Transverse colon (tissue), 4 donors: ENCODE results near the gene ACCS. TPM values are rescaled to one million over a fixed set of nuclear protein-coding genes. Genes with fewer than 3 reads are reported as not detected.

Source experiments
- DNase-seq: peaks from one replicate; pipeline ENCODE4 v3.0.0-alpha.2; 2019
- H3K27ac ChIP-seq, 4 donors: fragments of 200-600 bp; sonication (generic); 2 replicates each; pipeline ENCODE4 v1.5.1; 2016 to 2018; ENCODE audit warnings: inconsistent platforms in 4 of 4
- H3K27me3 ChIP-seq: fragments of 200-600 bp; sonication (generic); 2 replicates; pipeline ENCODE4 v1.5.1; 2017; ENCODE audit warnings: inconsistent platforms
- H3K36me3 ChIP-seq, 4 donors: fragments of 200-600 bp; sonication (generic); 2 replicates each; pipeline ENCODE4 v1.5.1; 2017 to 2019; ENCODE audit warnings: inconsistent platforms in 4 of 4
- H3K4me1 ChIP-seq, 4 donors: fragments of 200-600 bp; sonication (generic); 2 replicates each; pipeline ENCODE4 v1.5.1; 2017 to 2020; ENCODE audit warnings: inconsistent platforms in 4 of 4
- H3K4me3 ChIP-seq, 4 donors: fragments of 200-600 bp; sonication (generic); 1 replicate in 1 of 4; 2 replicates in 3 of 4; pipeline versions ENCODE4 v1.5.1 to v1.6.1; 2017 to 2019; ENCODE audit warnings: inconsistent platforms in 4 of 4
- H3K9me3 ChIP-seq, 2 donors: fragments of 200-600 bp; sonication (generic); 2 replicates each; pipeline ENCODE4 v1.5.1; 2017 to 2019; ENCODE audit warnings: inconsistent platforms in 2 of 2
- EP300 ChIP-seq: sonication (generic); formaldehyde crosslinking; IDR thresholded peaks from one replicate; pipeline ENCODE4 v1.6.1; 2017; ENCODE audit warnings: antibody characterized with exemption, low read depth
- POLR2A ChIP-seq: fragments of 450-650 bp; IDR thresholded peaks from one replicate; pipeline ENCODE4 v1.6.1; 2016; ENCODE audit warnings: antibody characterized with exemption, mild to moderate bottlenecking, moderate library complexity
- POLR2AphosphoS5 ChIP-seq, 3 donors: sonication (generic); formaldehyde crosslinking; IDR thresholded peaks; one replicate each; pipeline ENCODE4 v1.6.1; 2016; ENCODE audit warnings: antibody characterized with exemption in 3 of 3
- WGBS, 2 donors: methylation state at CpG; one replicate each; pipeline ENCODE4 v1.1.5; 2018; ENCODE audit warnings: low coverage in 1 of 2; 5-methylcytosine and 5-hydroxymethylcytosine counted together
- in situ Hi-C, 4 donors: fragments of 200-750 bp; cut with MboI; loops; one replicate each; pipeline versions ENCODE4 v1.15.0 to v1.15.1; 2017; ENCODE audit warnings: low sequenced_read_pairs in 3 of 4, low pct_ligation_motif_present in 1 of 4, low pct_unique_long_range_greater_than_20kb in 1 of 4
- intact Hi-C: fragments of 100-400 bp; cut with DNase I; formaldehyde crosslinking; loops from one replicate; pipeline ENCODE4 v1.15.1; 2023; ENCODE audit warnings: low total_unique reads
- total RNA-seq, 4 donors: library from RNA; depleted of rRNA; stranded (reverse); fragments of >200 nt; gene quantifications; one replicate each; pipeline ENCODE4 v1.1.0, GENCODE V29; 2016
- TF ChIP-seq, protein P1 (sequence below), 5 experiments: fragments of 200-600 bp in 3 of 5; fragments of 450-650 bp in 2 of 5; sonication (generic) in 3 of 5; IDR thresholded peaks; 1 replicate in 2 of 5; 2 replicates in 3 of 5; pipeline ENCODE4 v1.5.1; 2016 to 2017; ENCODE audit warnings: antibody characterized with exemption in 5 of 5, inconsistent platforms in 3 of 5, mild to moderate bottlenecking in 2 of 5, moderate library complexity in 1 of 5

Gene ACCS
- total RNA-seq, 4 donors from 2014 or later: 17.6 to 88.3 (median 29.5) TPM

DNA sequence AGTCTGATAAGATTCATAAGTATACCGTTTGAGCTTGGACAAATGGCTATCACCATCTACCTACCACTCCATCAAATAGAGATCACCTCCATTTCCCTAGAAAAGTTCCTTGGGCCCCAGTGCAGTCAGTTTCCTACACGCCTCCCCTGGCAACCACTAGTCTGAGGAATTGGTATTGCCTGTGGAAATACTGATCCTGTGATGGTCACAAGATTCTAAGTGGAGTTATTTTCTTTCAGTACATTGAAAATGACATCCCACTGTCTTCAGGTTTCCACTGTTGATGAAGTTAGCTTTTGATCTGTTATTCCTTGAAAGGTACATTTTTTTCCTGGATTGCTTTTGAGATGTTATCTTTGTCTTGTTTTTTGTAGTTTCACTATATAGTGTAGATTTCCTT lies 22.9 kb upstream of the ACCS start:
- in situ Hi-C loops: loop anchor here in 2 of 4 donors (10.0 kb wide), 1 partner anchor 158 kb away; the partner anchor contains the start of gene ALKBH3 (in 2 of the 2)
- Histone ChIP-seq H3K27ac (no peak overlapping the region), H3K4me1 (no peaks in the 10 kb centered on the region), H3K27me3 (no peaks in the 10 kb centered on the region), H3K36me3 (no peaks in the 10 kb centered on the region), H3K9me3 (no peaks in the 10 kb centered on the region), H3K4me3 (no peak overlapping the region)
- no peak for DNase-seq
- intact Hi-C loops: no loop called here
- TF ChIP-seq, protein P1, sequence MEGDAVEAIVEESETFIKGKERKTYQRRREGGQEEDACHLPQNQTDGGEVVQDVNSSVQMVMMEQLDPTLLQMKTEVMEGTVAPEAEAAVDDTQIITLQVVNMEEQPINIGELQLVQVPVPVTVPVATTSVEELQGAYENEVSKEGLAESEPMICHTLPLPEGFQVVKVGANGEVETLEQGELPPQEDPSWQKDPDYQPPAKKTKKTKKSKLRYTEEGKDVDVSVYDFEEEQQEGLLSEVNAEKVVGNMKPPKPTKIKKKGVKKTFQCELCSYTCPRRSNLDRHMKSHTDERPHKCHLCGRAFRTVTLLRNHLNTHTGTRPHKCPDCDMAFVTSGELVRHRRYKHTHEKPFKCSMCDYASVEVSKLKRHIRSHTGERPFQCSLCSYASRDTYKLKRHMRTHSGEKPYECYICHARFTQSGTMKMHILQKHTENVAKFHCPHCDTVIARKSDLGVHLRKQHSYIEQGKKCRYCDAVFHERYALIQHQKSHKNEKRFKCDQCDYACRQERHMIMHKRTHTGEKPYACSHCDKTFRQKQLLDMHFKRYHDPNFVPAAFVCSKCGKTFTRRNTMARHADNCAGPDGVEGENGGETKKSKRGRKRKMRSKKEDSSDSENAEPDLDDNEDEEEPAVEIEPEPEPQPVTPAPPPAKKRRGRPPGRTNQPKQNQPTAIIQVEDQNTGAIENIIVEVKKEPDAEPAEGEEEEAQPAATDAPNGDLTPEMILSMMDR (IDR thresholded peaks at IDR 0.05): no peak
- no peak for TF ChIP-seq EP300
- WGBS, 2 donors: 79 to 83% methylated on average over 1 to 2 of the region's 2 CpGs

DNA sequence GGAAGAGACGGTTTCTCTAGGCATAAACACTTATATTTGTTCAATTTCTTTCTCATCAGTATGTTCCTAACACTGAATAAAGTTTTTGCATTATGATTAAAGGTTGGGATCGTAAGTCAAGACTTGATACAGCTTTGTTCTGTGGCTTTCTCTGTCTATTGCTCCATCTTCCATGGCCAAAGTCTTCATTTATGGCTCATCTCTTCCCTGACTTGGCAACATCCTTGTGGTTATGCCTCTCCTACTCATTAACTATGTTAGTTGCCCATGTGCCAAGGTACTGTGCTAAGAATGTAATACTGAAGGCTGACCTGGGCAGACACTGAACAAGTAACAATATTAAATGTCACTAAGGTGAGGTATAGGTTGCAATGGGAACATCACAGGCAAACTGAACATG lies 19.9 kb upstream of the ACCS start:
- no peaks in the 10 kb centered on the region for H3K9me3 ChIP-seq
- no peak for TF ChIP-seq POLR2AphosphoS5 (IDR thresholded peaks at IDR 0.05)
- TF ChIP-seq POLR2A: no peak
- TF ChIP-seq, protein P1 (IDR thresholded peaks at IDR 0.05): no peak
- TF ChIP-seq EP300: no peak
- DNase-seq: no peak
- no peak overlapping the region for H3K4me3 ChIP-seq
- no peak overlapping the region for H3K27ac ChIP-seq
- intact Hi-C loops: no loop called here
- H3K36me3 ChIP-seq: no peaks in the 10 kb centered on the region
- in situ Hi-C loops: loop anchor here in 2 of 4 donors (10.0 kb wide), 1 partner anchor 161 kb away; the partner anchor contains the start of gene ALKBH3 (in 2 of the 2)
- no peaks in the 10 kb centered on the region for H3K4me1 ChIP-seq
- WGBS, 2 donors: 61 to 67% methylated on average over 1 to 2 of the region's 2 CpGs
- no peaks in the 10 kb centered on the region for H3K27me3 ChIP-seq

DNA sequence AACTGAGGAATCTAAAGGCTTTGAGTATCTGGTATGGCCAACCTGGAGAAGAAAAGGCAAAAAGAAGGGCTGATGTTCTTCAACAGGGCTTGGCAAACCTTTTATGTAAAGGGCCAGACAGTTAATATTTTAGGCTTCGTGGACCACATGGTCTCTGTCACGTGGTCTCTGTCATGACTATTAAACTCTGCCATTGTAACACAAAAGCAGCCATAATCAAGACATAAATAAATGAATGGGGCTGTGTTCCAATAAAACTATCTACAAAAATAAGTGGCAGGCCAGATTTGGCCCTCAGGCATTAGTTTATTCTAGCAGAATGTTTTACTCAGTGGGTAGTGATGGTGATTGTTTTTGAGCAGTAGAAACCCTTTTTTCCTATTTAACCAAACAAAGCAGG lies 18.8 kb upstream of the ACCS start:
- no peaks in the 10 kb centered on the region for H3K27me3 ChIP-seq
- TF ChIP-seq, protein P1 (IDR thresholded peaks at IDR 0.05): no peak
- TF ChIP-seq EP300 (no peak), POLR2AphosphoS5 (IDR thresholded peaks at IDR 0.05) (no peak), POLR2A (no peak)
- in situ Hi-C loops (loop anchor here in 2 of 4 donors (10.0 kb wide), 1 partner anchor 162 kb away; the partner anchor contains the start of gene ALKBH3 (in 2 of the 2)), intact Hi-C loops (no loop called here)
- no peaks in the 10 kb centered on the region for H3K4me1 ChIP-seq
- H3K27ac ChIP-seq: no peak overlapping the region
- H3K4me3 ChIP-seq: no peak overlapping the region
- DNase-seq: no peak
- H3K9me3 ChIP-seq: no peaks in the 10 kb centered on the region
- WGBS, 2 donors: 64 to 80% methylated on average over 1 to 2 of the region's 2 CpGs
- H3K36me3 ChIP-seq: no peaks in the 10 kb centered on the region

DNA sequence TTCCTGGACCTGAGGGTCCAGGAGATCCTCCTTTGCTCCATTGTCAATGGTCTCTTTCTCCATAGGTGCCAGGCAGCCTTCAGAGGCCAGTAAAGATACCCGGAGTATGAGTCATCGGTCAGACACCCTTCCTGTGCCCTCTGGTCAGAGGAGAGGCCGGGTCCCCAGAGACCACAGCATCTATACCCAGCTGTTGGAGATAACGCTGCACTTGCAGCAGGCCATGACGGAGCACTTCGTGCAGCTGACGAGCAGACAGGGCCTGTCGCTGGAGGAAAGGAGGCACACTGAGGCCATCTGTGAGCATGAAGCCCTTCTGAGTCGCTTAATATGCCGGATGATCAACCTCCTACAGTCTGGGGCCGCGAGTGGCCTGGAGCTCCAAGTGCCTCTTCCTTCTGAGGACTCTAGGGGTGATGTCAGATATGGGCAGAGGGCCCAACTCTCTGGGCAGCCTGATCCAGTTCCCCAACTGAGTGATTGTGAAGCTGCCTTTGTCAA lies 18.1 kb upstream of the ACCS start, which contains the start of gene ACCSL:
TSS of gene ACCSL (plus strand) at position 51 of the 501 bp plus-strand sequence. CDS start at position 107, 56 bp downstream.
- 95% methylated on average over 12 of the region's 12 CpGs; no CpG with 5 or more reads in 1 of the 2 donors for WGBS, 2 donors
- intact Hi-C loops: no loop called here

More for the DNA sequence above, 18.1 kb upstream of the ACCS start, which contains the start of gene ACCSL:
- Histone ChIP-seq H3K27ac (no peak within 1 kb of the TSS), H3K4me1 (no peaks in the 10 kb centered on the region), H3K36me3 (no peaks in the 10 kb centered on the region), H3K9me3 (no peaks in the 10 kb centered on the region), H3K4me3 (no peak within 1 kb of the TSS), H3K27me3 (no peaks in the 10 kb centered on the region)
- TF ChIP-seq POLR2AphosphoS5 (IDR thresholded peaks at IDR 0.05) (no peak), EP300 (no peak), POLR2A (no peak)
- TF ChIP-seq, protein P1 (IDR thresholded peaks at IDR 0.05): no peak
- in situ Hi-C loops: loop anchor here in 2 of 4 donors (10.0 kb wide), 1 partner anchor 163 kb away; the partner anchor contains the start of gene ALKBH3 (in 2 of the 2)
- no peak for DNase-seq
